Activated CD4-positive, alpha-beta T cell treated with anti-CD3 and anti-CD28 coated beads, Interleukin-2, amount 10 ng/mL, durations not matched to agents 24 days and 14 days (primary cell): ENCODE measurements around the gene PNPLA7. TPM values are rescaled to one million over a fixed set of nuclear protein-coding genes. Genes with fewer than 3 reads are reported as not detected.
A peak's percentile ranks its signal among the peaks of the same experiment; 100 is the strongest.

Source experiments
- DNase-seq: peaks from one replicate; pipeline ENCODE4 v3.0.0; 2022
- H3K27ac Mint-ChIP-seq: one replicate; pipeline ENCODE4 v1.8.0; 2022; ENCODE audit warnings: mild to moderate bottlenecking, mixed read lengths
- H3K27me3 Mint-ChIP-seq: one replicate; pipeline ENCODE4 v1.8.0; 2022; ENCODE audit warnings: mixed read lengths
- H3K36me3 Mint-ChIP-seq: one replicate; pipeline ENCODE4 v1.8.0; 2022; ENCODE audit warnings: low read depth, mild to moderate bottlenecking, mixed read lengths
- H3K4me1 Mint-ChIP-seq: one replicate; pipeline ENCODE4 v1.8.0; 2021; ENCODE audit warnings: mixed read lengths
- H3K4me3 Mint-ChIP-seq: one replicate; pipeline ENCODE4 v1.8.0; 2022; ENCODE audit warnings: mild to moderate bottlenecking, moderate library complexity, mixed read lengths
- H3K9me3 Mint-ChIP-seq: one replicate; pipeline ENCODE4 v1.8.0; 2021; ENCODE audit warnings: mixed read lengths
- intact Hi-C: fragments of 100-400 bp; cut with micrococcal nuclease; formaldehyde crosslinking; loops from one replicate; pipeline ENCODE4 v1.15.1; 2023
- total RNA-seq: library from RNA; stranded (reverse); gene quantifications from 2 replicates; pipeline ENCODE4 v1.2.3, GENCODE V29; 2022

The PNPLA7 gene
- total RNA-seq, 1 donor from 2014 or later = 1.7 TPM

DNA sequence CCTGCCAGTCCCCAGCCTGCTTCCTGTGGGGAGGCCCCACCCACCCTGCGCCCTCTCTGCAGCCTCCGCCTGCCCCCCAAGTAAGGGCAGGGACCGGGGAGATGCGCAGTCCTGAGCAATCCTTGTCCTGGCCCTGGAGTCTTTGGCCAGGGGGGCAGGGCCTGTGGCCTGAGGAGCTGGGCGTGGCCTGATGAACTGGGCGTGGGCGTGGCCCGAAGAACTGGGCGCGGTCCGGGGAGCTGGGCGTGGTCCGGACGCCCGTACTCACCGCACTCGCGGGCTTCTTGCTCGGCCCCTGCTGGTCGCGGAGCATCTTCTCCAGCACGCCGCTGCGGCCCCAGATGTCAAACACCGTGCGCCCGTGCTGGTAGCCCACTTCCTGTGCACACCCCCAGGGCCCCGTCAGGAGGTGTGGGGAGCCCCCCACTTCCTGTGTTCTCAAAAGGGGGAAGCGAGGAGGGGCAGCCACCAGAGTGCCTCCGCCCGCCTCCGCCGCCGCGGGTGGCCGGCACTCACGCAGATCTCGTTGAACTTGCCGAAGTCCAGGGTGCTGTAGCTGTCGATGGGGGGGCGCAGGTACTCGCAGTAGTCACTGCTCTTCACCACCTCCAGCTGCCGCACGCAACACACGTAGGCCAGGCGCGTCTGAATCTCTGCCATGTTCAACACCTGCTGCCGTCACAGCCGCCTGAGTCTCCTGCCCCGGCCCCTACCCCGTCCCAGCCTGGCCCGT is 88.4 kb downstream of the PNPLA7 start:
- intact Hi-C loops = loop anchor here (5.0 kb wide), 1 partner anchor 40 kb away; the partner anchor contains the start of genes EXD3 and NOXA1
- peak overlapping the region; percentile 83 for H3K27ac Mint-ChIP-seq
- peaks cover 4% of the 10 kb centered on the region for H3K36me3 Mint-ChIP-seq

DNA sequence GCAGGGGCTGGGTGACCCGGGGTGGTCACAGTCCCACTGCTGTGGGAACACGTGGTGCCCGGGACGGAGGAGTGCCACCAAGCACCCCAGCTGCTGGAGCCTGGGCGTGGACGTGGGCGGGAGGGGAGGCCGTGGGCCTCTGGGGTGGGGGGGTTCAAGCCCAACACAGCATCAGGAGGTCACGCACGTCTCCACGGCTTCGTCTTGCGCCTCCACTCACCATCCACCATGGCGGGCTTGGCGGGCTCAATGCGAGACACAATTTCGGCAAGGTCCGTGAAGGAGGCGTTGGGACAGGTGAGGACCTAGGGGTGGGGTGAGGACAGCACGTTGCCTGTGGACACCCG is 88.9 kb downstream of the PNPLA7 start:
- H3K27ac Mint-ChIP-seq = peak overlapping the region; percentile 41
- peaks cover 6% of the 10 kb centered on the region for H3K4me1 Mint-ChIP-seq
- H3K27me3 Mint-ChIP-seq = no peaks in the 10 kb centered on the region
- intact Hi-C loops = loop anchor here (5.0 kb wide), 1 partner anchor 39 kb away; the partner anchor contains the start of genes EXD3 and NOXA1
- H3K36me3 Mint-ChIP-seq = peaks cover 7% of the 10 kb centered on the region
- no peak for DNase-seq
- no peaks in the 10 kb centered on the region for H3K9me3 Mint-ChIP-seq
- peak overlapping the region; percentile 62 for H3K4me3 Mint-ChIP-seq

More for the DNA sequence above, 88.4 kb downstream of the PNPLA7 start:
- H3K4me1 Mint-ChIP-seq = peaks cover 3% of the 10 kb centered on the region
- peak overlapping the region; percentile 69 for H3K4me3 Mint-ChIP-seq
- no peaks in the 10 kb centered on the region for H3K9me3 Mint-ChIP-seq
- no peaks in the 10 kb centered on the region for H3K27me3 Mint-ChIP-seq
- peak; percentile 95 for DNase-seq

DNA sequence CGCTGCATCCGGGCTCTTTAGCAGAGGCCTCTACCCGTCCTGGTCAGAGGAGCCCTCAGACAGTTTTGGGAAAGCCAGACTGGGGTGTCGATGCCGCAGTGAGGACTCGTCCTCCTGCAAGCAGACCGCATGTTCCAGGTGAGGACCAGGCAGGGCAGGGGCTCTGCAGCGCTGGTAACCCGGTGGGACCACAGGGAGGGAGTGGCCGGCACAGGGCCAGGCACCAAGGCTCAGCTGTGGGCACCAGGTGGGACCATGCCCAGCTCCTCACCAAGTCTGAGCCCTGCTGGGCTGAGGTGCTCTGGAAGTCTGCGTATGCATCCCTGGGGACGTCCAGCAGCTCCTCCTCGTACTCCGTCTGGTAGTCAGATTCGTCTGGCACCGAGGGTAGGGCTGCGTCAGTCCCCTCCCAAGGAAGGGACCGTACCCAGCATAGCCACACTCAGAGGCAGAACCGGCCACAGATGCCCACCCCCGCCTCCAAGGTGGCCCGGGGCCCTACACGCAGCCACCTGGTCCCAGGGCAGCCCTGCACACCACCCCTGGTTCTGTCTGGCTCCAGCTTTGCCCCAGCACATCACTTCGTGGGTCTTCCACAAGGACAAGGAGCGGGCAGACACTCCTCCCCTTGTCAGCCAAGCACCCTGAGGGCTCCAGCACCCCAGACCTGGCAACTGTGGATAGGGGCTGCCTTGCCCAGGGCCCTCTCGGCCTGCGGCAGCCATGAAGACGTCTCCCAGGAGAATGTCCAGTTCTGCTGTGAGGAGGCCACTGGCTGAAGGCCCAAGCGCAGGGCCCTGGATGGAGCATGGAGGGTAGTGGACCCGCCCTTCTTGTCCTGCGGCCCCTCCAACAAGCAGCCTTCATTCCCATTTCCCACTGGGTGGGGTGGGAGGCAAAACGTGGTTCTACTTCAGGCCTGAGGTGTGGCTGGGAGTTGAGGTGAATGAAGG is 89.6 kb downstream of the PNPLA7 start:
- Mint-ChIP-seq H3K4me1 (peaks cover 9% of the 10 kb centered on the region), H3K9me3 (no peaks in the 10 kb centered on the region), H3K36me3 (peaks cover 10% of the 10 kb centered on the region), H3K27me3 (no peaks in the 10 kb centered on the region), H3K27ac (peak overlapping the region; percentile 41), H3K4me3 (peak overlapping the region; percentile 62)
- intact Hi-C loops = loop anchor here (5.0 kb wide), 1 partner anchor 38 kb away; the partner anchor contains the start of genes EXD3 and NOXA1
- DNase-seq = no peak

DNA sequence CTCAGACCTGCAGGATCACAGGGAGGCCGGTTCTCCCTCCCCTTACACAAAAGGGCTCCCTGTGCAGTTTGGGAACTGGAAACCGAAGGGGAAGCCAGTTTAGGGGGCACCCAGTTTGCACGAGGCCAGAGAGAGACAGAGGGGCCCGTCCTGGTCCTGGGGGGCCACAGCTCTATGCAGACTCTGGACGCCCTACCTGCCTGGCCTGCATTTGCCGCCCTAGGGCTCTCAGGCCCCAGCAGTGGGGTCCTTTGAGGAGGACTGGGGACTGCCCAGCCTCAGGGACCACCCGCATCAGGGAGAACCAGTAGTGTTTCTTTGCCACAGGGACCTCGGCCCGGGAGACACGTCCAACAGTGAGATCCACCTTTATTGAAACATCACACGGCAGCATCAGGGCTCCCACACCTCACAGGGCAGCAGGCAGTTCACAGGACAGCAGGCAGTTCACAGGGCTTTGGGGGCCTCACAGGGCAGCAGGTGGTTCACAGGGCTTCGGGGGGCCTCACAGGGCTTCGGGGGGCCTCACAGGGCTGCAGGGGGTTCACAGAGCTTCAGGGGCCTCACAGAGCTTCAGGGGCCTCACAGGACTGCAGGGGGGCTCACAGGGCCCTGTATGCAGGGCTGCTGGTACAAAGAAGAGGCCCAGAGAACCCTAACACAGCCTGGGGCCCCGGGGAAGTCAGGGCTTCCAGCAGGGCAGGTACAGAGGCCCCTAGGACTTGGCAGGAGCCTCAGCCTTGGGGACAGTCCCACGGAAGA is 90.4 kb downstream of the PNPLA7 start:
- Mint-ChIP-seq H3K4me1 (peaks cover 11% of the 10 kb centered on the region), H3K27ac (no peak overlapping the region), H3K36me3 (peaks cover 13% of the 10 kb centered on the region), H3K4me3 (peak overlapping the region; percentile 57), H3K27me3 (no peaks in the 10 kb centered on the region), H3K9me3 (no peaks in the 10 kb centered on the region)
- intact Hi-C loops = loop anchor here (1.0 to 10.0 kb wide), 4 partner anchors 37 to 665 kb away; partner anchors contain the start of genes ARRDC1, CCDC183, EXD3 and MRPL41
- DNase-seq = peak; percentile 68

DNA sequence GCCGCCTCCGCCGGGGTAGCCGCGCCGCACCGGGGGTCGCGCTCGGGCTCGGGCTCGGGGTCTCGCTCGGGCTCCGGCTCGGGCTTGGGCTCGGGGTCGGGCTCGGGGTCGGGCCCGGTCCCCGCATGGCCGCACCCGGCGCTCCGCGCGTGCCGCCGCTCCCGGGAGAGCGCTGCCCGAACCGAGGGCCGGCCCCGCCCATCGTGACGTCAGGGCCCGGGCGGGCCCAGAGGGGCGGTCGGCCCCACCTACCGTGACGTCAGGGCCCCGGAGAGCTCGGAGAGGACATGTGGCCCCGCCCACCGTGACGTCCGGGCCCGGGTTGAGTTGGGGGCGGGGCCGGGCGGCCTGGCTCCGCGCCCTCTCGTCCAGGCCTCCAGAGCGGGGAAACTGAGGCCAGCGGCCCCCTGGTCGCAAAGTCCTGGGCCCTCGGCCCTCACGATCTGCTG is 91.0 kb downstream of the PNPLA7 start, which contains the start of gene NSMF:
Gene NSMF (minus strand): TSS at position 183 of the 449 bp plus-strand sequence. CDS start 232 bp downstream, outside the sequence.
- intact Hi-C loops = loop anchor here (1.0 to 10.0 kb wide), 3 partner anchors 93 to 664 kb away; partner anchors contain the start of genes ARRDC1, CCDC183, MRPL41 and PNPLA7
- DNase-seq = peak; percentile 99
- Mint-ChIP-seq H3K27me3 (no peaks in the 10 kb centered on the region), H3K36me3 (peaks cover 14% of the 10 kb centered on the region), H3K9me3 (no peaks in the 10 kb centered on the region), H3K4me1 (peaks cover 16% of the 10 kb centered on the region), H3K27ac (no peak within 1 kb of the TSS), H3K4me3 (peak within 1 kb of the TSS; percentile 57)

DNA sequence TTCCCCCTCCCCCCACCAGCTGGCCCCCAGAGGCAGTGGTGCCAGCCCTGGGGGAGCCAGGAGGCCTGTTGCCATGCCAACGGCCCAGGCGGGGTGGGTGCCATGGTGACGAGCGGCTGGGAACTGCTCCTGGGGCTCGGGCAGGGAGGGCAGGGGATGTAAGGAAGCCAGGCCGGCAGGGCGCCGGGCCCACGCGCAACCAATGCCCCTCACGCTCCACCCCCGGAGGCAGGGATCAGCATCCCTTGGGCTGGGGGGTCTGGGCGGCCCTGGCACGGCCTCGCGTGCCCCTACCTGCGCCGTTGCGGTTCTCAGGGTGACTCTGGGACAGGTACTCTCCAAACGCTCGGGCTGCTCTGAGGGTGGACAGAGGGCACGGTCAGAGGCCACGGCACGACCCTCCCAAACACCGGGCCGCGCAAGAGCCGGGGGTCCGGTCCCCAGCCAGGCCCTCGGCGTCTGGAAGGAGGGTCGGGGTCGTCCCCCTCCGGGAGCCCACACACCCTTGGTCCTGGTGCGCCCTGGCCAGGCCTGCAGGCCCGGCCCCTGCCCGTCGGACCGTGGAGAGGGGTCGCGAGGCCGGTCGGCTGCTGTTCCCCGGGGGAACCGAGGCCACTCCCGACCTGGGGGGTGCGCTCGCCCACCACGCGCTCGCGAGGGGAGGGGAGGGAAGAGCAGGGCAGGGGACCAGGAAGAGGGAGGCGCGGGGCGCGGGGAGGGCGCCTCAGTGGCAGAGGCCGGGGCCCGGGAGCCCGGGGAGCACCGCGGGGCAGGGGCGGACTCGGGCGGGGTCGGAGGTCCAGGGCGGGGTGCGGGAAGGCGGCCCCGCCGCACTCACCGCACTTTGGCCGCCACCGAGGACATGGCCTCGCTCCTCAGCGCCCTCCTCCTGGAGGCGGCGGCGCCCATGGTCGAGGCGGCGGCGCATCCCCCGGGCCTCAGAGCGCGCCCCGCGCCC is 91.7 kb downstream of the PNPLA7 start:
- H3K4me3 Mint-ChIP-seq = peak overlapping the region; percentile 39
- peaks cover 17% of the 10 kb centered on the region for H3K36me3 Mint-ChIP-seq
- peak; percentile 84 for DNase-seq
- H3K4me1 Mint-ChIP-seq = peaks cover 17% of the 10 kb centered on the region
- H3K27me3 Mint-ChIP-seq = no peaks in the 10 kb centered on the region
- no peaks in the 10 kb centered on the region for H3K9me3 Mint-ChIP-seq
- intact Hi-C loops = loop anchor here (1.0 to 10.0 kb wide), 3 partner anchors 94 to 664 kb away; partner anchors contain the start of genes ARRDC1, CCDC183, MRPL41 and PNPLA7
- no peak overlapping the region for H3K27ac Mint-ChIP-seq

DNA sequence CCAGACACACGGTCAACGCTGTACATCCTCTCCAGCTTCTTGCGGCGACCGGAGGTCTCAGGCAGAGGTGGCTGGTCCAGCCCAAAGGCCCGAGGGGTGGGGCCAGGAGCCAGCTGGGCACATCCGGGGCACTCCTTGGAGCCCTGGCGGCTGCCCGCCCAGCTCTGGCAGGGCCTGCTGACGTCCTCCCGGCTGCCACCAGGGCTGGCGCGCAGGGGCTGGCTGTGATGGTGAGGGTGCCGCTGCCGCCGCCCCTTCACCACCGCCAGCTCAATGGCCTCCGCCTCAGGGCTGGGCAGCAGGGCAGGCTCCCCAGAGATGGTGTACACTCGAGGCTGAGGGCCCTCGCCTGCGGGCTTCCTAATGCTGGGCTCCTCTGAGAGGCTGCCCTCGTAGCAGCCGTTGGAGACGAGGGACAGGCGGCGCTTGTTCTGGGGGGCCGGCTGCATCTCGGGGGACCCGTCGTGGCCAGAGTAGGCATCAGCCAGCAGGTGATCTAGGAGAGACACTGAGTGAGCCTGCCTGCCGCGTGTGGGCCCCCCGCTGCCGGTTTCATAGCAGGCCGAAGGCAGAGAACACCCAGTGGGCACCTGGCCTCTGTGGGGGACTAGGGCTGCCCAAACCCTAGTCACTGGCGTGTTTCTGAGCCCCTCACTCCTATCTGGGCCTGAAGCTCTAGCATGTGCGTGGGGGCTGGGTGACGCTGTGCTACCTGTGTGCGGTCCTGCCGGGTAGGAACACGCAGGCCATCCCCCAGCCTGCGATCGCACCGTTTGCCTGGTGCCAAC is 92.6 kb downstream of the PNPLA7 start:
- no peak for DNase-seq
- Mint-ChIP-seq H3K27ac (peak overlapping the region; percentile 53), H3K36me3 (peaks cover 17% of the 10 kb centered on the region), H3K4me3 (peak overlapping the region; percentile 58), H3K4me1 (peaks cover 17% of the 10 kb centered on the region), H3K27me3 (no peaks in the 10 kb centered on the region), H3K9me3 (no peaks in the 10 kb centered on the region)
- intact Hi-C loops = loop anchor here (5.0 to 10.0 kb wide), 2 partner anchors 95 to 663 kb away; partner anchors contain the start of genes CCDC183, MRPL41, PNPLA7 and TMEM141

DNA sequence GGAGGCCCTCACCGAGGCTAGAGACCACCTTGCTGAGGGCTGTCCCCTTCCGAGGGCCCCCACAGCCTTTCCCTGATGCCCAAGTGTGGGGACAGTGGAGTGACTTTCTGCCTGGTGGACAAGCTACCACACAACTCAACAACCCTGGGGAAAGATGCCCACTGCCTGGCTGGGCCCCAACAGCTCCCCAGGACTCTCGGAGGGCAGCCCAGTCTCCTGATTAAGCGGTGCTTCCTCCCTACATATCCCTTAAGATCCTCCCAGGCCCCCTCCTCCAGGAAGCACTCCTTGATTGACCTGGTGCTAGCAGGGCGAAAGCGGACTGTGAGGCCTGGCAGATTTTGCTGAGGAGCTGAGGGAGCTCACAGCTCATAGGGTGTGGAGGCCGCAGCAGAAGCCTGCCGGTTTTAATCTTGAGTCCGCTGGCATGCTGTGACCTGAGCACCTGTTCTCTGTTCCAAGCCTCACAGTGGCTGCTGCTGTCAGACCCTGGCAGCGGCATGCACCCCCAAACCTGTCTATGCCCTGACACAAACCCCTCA is 93.3 kb downstream of the PNPLA7 start:
- Mint-ChIP-seq H3K4me3 (peak overlapping the region; percentile 39), H3K36me3 (peaks cover 24% of the 10 kb centered on the region), H3K4me1 (peaks cover 19% of the 10 kb centered on the region), H3K27ac (no peak overlapping the region), H3K27me3 (no peaks in the 10 kb centered on the region), H3K9me3 (no peaks in the 10 kb centered on the region)
- intact Hi-C loops = loop anchor here (5.0 to 10.0 kb wide), 2 partner anchors 95 to 662 kb away; partner anchors contain the start of genes CCDC183, MRPL41, PNPLA7 and TMEM141
- no peak for DNase-seq

DNA sequence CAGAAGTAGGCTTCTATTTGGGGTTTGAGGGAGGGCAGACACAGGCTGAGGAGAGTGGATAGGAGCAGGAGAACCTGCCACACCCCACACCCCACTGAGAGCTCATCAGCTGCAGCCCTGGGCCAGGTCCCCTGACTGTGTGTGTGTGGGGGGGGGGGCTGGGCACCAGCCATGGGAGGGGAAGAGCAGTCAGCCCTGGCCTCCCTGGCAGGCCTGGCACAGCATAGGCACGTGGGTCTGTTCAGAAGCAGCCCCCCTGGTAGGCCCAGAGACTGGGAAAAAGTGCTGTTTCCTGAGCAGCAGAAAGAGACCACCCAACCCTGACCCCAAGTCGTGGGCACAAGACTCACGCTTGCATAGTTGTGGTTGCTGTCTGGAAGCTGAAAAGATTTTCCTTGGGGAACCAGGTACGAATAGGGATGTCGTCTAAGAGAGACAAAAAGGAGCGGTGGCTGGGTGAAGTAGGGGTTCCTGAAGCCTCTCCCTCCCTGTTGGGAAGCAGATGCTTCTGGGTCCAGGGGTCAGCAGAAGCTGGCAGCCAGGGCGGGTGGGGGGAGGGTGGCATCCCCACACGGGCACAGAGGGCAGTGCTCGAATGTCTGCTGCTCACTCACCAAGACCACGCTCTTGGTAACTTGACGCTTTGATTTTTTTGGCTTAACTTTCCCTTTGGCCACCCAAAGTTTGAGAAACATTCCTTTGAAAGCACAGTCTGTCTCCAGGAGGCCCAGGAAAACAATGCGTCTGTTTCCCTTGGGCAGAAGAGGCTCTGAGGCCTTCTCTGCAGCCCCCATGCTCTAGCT is 93.9 kb downstream of the PNPLA7 start:
- intact Hi-C loops = loop anchor here (5.0 to 10.0 kb wide), 2 partner anchors 96 to 661 kb away; partner anchors contain the start of genes CCDC183, MRPL41, PNPLA7 and TMEM141
- Mint-ChIP-seq H3K4me1 (peaks cover 22% of the 10 kb centered on the region), H3K9me3 (no peaks in the 10 kb centered on the region), H3K27ac (no peak overlapping the region), H3K4me3 (peak overlapping the region; percentile 39), H3K27me3 (no peaks in the 10 kb centered on the region), H3K36me3 (peaks cover 24% of the 10 kb centered on the region)
- no peak for DNase-seq

DNA sequence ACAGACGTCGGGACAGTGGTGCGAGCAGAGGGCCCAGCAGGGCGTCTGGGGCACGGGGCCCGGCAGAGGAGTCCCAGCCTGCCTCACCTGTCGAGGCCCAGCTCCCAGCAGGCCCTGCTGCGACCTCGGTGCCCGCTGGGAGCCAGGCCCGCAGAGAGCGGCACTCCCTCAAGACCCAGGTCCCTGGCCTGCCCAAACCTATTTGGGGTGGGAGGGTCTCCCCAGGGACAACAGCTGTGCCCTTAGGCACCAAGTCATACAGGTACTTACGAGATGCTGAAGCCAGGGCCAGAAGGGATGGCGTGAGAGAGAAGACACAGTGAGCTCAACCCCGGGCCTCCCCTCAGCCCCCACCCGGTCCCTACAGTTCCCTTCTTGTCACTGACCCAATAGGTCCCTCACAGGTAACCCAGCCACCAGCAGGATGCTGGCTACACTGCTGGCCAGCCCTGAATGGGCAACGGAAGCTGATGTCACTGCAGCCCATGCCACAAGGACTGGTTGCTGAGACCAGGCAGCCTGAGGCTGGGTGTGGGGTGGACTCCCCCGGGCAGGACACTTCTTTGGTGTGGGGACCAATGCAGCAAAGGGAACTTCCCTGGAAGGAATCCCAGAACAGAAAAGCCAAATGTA is 94.7 kb downstream of the PNPLA7 start:
- Mint-ChIP-seq H3K27ac (no peak overlapping the region), H3K4me1 (peaks cover 25% of the 10 kb centered on the region), H3K36me3 (peaks cover 24% of the 10 kb centered on the region), H3K9me3 (no peaks in the 10 kb centered on the region), H3K4me3 (peak overlapping the region; percentile 39), H3K27me3 (no peaks in the 10 kb centered on the region)
- DNase-seq = no peak
- intact Hi-C loops = loop anchor here (5.0 to 10.0 kb wide), 2 partner anchors 97 to 661 kb away; partner anchors contain the start of genes CCDC183, MRPL41, PNPLA7 and TMEM141
